ENCODE results near the gene SLC15A5. TPM values are rescaled to one million over a fixed set of nuclear protein-coding genes. Genes with fewer than 3 reads are reported as not detected.

SLC15A5 gene
- total RNA-seq, 4 donors from 2014 or later = 0.50 TPM; not detected in 3

DNA sequence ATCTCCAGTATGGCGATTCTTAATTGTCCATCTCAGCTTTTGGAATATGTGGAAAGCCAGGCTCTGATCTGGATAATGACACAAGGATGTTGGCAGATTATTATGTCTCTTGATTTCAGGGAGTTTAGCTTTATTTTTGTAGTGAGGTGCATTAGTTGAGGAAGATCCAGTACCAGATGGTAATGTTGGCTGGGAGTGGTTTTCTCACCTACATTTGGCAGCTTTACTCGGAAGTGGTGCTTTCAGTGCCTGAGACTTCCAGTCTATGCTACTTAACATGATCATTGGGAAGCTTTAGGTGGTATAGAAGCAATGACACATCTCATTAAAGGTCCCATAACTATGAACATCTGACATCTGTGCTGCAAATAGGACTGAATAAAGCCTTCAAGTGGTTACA lies 7.5 kb downstream of the SLC15A5 start:
- ATAC-seq (ENCODE audit: low FRiP score) (no peak), DNase-seq (ENCODE audit: low spot score) (no peak)

DNA sequence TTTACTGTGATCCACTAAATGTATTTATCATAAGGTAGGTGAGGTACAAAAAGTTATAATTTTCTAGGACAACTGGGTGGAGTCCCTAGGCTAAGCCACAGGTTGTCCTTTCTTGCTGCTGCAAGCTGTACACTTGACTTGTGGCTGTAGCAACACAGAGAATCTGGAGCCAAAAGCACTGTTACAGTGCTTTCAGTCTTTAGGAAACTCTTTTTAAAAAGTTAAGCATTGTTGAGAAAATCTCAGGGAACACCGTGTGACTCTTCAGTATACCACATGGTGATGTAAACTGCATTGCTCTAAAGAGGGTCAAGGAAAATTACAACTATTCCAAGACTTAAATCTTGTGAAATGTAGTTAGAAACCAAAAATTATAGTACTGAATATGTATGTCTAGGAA lies 11.4 kb downstream of the SLC15A5 start:
- ATAC-seq (ENCODE audit: low FRiP score) = no peak
- TF ChIP-seq, protein P1, sequence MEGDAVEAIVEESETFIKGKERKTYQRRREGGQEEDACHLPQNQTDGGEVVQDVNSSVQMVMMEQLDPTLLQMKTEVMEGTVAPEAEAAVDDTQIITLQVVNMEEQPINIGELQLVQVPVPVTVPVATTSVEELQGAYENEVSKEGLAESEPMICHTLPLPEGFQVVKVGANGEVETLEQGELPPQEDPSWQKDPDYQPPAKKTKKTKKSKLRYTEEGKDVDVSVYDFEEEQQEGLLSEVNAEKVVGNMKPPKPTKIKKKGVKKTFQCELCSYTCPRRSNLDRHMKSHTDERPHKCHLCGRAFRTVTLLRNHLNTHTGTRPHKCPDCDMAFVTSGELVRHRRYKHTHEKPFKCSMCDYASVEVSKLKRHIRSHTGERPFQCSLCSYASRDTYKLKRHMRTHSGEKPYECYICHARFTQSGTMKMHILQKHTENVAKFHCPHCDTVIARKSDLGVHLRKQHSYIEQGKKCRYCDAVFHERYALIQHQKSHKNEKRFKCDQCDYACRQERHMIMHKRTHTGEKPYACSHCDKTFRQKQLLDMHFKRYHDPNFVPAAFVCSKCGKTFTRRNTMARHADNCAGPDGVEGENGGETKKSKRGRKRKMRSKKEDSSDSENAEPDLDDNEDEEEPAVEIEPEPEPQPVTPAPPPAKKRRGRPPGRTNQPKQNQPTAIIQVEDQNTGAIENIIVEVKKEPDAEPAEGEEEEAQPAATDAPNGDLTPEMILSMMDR (IDR thresholded peaks at IDR 0.05) = no peak
- DNase-seq (ENCODE audit: low spot score) = no peak

More for the DNA sequence above, 7.5 kb downstream of the SLC15A5 start:
- TF ChIP-seq, protein P1 (IDR thresholded peaks at IDR 0.05) = no peak

DNA sequence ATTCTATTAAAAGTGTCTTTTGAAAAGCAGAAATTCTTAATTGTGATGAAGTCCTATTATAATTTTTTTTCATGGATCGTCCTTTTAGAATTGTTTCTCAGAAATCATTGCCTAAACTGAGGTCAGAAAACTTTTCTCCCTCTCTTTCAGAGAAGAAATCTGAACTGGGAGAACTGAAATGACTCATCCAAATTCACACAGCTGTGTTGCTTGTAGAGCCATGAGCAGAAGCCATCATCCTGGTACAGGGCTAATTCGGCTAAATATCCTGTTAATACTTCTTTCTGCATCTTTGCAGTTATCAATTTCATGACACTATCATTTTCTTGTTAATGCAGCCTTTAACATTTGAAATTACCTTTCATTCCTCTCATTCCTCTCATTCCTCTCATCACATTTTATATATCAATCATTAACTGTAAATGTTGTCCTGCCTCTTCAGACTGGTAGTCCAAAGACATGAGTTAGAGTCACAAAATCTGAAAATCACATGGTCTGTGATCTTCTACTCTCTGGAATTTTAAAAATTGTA lies 15.5 kb downstream of the SLC15A5 start:
- TF ChIP-seq, protein P1 (IDR thresholded peaks at IDR 0.05) = no peak
- no peak for DNase-seq (ENCODE audit: low spot score)
- ATAC-seq (ENCODE audit: low FRiP score) = no peak

DNA sequence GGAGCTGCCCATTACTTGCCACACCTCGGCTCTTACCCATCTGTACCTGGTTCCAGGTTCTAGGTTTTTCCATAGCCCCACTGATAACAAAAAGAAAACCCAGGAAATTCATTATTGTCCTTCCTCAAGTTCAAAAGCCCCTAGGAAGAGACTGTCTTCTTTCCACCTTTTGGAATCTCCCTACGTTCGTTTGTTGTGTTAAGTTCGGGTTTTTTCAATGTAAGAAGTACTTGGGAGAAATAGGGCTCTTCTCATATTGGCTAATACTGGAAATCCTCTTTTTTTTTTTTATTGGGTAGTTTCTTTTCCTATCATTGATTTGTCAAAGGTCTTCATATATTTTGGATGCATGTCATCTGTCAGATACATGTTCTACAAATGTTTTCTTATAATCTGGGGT lies 17.3 kb downstream of the SLC15A5 start:
- DNase-seq (ENCODE audit: low spot score) (no peak), ATAC-seq (ENCODE audit: low FRiP score) (no peak)
- TF ChIP-seq, protein P1 (IDR thresholded peaks at IDR 0.05) = no peak

DNA sequence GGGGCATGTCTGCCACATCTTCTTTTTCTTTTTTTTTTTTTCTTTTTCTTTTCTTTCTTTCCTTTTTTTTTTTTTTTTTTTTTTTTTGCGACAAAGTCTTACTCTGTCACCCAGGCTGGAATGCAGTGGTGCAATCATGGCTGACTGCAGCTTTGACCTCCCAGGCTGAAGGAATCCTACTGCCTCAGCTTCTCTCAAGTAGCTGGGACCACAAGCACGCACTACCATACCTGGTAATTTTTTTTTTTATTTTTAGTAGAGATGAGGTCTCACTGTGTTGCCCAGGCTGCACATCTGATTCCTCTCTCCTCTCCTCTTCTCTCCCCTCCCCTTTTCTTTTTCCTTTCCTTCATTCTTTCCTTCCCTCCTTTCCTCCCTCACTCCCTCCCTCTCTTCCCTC lies 18.5 kb downstream of the SLC15A5 start:
- TF ChIP-seq, protein P1 (IDR thresholded peaks at IDR 0.05) = no peak
- no peak for DNase-seq (ENCODE audit: low spot score)
- no peak for ATAC-seq (ENCODE audit: low FRiP score)

DNA sequence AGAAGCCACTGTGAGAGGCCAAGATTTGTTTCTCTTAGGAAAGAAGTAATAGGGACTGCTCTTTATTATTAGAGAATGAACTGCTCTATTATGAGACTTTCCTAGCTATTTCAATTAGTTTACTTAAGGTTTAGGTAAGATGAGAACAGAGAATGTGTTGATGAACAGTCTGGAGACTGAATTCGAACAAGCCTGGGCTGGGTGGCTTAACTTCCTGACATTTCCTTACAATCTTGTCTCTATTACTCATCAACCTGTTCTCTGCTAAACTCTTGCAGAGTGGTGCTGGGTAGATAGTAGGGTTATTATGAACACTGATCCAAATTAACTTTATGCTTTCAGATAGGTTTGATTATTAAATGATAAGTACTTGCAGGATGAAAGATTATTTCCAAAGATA lies 31.2 kb downstream of the SLC15A5 start:
- DNase-seq (ENCODE audit: low spot score) = no peak
- no peak for ATAC-seq (ENCODE audit: low FRiP score)
- TF ChIP-seq, protein P1 (IDR thresholded peaks at IDR 0.05) = no peak

DNA sequence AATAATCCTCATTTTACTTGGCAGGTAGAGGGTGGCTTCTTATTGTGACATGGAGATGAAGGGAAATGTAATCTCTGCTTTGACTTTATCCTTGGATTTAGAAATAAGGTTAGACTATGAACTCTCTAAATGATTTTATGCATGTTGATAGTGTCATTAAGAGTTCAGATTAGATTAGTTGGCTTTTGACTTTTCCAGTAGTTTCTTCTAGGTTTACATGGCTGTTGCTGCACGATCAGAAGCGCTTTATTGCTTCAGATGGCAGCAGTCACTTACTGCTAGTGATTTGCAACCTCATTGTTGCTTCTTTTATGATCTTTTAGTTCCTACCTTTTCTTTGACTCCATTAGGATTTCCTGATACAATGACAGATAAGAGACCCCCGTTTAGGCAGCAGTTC lies 32.3 kb downstream of the SLC15A5 start:
- DNase-seq (ENCODE audit: low spot score) = no peak
- TF ChIP-seq, protein P1 (IDR thresholded peaks at IDR 0.05) = no peak
- no peak for ATAC-seq (ENCODE audit: low FRiP score)

Data from omental fat pad (tissue), 4 donors.